Stimulated activated CD4-positive, alpha-beta T cell treated with anti-CD3 and anti-CD28 coated beads, Interleukin-1b, Interleukin-23, amount 100 ng/mL, for 1 hour (primary cell): ENCODE results near the gene CAMKK1.
A peak's percentile ranks its signal among the peaks of the same experiment; 100 is the strongest.

Experiments used
- DNase-seq, 2 donors: peaks; one replicate each; pipeline ENCODE4 v3.0.0-alpha.2; 2020; ENCODE audit warnings: low read depth in 2 of 2

The CAMKK1 gene

GRCh38 chr17:3893003-3893719 is at the start of gene CAMKK1:
CAMKK1 (minus strand) TSS chr17:3893053; CDS start chr17:3885687, 7,366 bp downstream.
- peak; percentile 68 to 73 for DNase-seq

DNA sequence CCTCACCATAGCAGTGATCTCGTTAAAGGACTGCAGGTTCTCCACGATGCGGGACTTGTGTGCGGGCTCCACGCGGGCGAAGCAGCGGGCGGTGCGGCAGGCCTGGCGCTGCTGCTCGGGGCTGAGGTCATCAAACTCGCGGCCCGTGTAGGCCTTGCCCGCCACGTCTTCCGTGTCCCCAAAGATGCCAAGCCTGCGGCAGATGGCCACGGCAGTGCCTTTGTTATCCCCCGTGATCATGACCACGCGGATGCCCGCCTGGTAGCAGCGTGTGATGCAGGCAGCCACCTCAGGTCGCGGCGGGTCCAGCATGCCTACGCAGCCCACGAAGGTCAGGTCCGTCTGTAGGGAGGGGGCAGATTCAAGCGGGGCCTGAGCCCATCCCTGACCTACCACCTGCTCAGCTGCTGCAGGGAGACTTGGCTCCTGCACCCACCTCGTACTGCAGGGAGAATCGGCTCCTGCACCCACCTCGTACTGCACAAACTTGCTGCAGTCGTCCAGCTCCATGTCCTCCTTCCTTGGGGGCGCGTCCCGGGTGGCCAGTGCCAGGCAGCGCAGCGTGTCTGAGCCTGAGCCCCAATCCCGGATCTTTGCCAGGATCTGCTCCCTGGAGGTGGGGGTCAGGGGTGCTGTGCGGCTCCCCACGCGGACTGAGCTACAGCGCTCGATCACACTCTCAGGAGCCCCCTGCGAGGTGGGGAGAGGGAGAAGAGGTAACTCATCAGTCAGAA is 48.3 kb upstream of the CAMKK1 start:
- DNase-seq: no peak

DNA sequence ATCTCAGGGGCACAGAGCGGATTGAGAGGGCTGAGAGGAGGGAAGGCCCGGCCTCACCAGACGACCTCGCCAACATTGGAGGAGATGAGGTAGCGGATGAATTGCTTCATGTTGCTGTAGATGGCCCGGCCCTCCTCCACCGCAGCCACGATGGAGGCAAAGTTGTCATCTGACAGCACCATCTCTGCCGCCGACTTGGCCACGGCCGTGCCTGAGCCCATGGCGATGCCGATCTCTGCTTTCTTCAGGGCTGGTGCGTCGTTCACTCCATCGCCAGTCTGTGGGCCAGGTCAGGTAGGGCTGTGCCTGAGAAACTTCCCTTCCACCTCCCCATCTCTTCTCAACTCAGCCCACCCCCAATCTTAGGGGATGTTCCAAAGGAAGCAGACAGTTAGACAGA is 44.5 kb upstream of the CAMKK1 start:
- DNase-seq: no peak

DNA sequence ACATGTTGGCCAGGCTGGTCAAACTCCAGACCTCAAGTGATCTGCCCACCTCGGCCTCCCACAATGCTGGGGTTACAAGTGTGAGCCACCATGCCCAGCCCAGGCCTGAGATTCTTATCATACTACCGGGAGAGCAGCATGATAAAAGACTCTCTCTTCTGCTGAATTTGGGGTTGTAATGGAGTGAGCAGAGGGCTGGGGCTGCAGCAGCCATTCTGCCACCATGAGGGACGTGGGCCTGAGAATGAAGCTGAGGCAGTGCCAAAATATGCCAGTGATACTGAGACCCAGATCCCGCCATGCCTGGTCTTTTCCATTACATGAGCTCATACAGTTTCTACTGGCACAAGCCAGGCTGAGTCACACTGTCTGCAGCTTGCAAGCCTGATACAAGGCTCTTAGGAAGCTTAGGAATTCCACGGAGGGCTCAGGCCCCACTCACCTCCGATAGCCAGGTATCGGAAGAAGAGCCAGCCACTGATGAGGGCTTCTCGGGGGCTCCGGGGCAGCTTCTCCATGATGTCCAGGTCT is 43.0 kb upstream of the CAMKK1 start:
- no peak for DNase-seq

GRCh38 chr17:3935140-3935542 is 42.3 kb upstream of the CAMKK1 start:
- DNase-seq: no peak

- no peak for DNase-seq
Observed at GRCh38 chr17:3929764-3930163, 36.9 kb upstream of the CAMKK1 start.

- no peak for DNase-seq
Observed at GRCh38 chr17:3929181-3929580, 36.3 kb upstream of the CAMKK1 start.

- DNase-seq: no peak
Observed at GRCh38 chr17:3928406-3928805, 35.6 kb upstream of the CAMKK1 start.

- DNase-seq: no peak
Observed at GRCh38 chr17:3927628-3928340, 34.9 kb upstream of the CAMKK1 start.

DNA sequence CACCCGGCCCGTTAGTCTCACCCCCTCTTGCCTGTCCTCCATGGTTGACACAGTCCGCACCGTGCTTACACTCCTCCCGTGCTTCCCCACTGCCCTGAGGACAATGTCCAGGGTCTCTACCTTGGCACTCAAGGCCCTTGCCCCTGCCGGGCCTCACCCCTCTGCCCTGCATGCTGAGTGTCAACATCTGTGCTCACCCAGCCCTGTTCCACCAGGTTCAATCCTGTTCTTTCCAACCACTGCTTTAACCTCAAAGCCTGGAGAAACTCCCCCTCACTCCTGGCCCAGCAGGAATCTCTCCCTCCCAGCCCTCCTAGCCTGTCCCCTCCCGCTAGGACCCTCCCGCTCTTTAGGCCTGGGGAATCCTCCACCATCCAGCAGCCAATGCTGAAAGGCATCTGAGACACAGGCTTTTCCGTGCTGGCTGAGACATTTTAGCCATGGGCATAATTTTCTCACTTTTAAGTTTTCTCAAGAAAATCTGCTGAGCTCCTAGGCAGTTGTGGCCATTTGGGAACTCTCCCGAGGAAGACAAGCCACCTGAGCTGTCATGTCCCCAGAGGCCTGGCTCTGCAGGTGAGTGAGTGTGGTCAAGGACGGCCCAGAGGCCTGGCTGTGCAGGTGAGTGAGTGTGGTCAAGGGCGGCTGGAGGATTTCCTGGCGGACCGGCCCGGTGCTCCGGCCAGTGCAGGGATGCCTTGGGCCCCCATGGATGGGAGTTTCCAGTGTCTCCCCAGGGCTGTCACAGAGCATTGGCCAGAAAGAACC is 34.2 kb upstream of the CAMKK1 start:
- DNase-seq: no peak

DNA sequence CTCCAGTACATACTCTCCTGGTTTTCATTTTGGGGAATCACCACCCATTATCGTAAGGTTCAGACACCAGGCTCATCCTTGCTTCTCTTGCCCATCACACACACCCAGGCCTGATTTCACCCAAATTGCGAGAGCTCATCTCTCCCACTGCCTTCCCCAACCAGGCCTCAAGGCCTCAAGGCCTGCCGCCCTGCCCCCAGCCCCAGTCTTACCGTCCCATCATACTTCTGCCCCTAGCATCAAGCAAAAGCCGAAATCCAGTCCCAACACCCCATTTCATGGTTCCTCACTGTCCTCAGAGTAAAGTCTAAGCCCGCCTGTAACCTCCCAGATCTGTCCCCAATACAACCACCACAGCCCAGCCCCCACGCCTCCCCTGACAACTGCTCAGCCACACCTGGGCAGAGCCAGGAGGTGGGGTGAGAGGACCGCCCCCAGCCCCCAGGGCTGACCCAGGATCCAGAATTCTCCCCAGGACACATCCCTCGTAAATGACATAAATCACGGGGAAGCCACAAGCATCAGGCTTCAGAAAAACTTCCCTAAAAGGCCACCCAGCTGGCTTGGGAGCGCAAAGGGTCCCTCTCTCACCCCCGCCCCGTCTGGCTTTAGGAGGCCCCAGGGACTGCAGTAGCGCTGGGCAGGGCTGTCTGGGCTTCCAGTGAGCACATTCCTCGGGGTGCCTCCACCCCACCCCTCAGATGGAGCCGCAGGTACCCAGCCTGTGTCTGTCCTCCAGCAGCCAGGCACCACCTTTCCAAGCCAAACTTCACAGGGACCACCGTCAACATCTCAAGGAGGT is 33.0 kb upstream of the CAMKK1 start:
- DNase-seq: no peak

- DNase-seq: no peak
Observed at GRCh38 chr17:3924512-3925350, 31.9 kb upstream of the CAMKK1 start.

DNA sequence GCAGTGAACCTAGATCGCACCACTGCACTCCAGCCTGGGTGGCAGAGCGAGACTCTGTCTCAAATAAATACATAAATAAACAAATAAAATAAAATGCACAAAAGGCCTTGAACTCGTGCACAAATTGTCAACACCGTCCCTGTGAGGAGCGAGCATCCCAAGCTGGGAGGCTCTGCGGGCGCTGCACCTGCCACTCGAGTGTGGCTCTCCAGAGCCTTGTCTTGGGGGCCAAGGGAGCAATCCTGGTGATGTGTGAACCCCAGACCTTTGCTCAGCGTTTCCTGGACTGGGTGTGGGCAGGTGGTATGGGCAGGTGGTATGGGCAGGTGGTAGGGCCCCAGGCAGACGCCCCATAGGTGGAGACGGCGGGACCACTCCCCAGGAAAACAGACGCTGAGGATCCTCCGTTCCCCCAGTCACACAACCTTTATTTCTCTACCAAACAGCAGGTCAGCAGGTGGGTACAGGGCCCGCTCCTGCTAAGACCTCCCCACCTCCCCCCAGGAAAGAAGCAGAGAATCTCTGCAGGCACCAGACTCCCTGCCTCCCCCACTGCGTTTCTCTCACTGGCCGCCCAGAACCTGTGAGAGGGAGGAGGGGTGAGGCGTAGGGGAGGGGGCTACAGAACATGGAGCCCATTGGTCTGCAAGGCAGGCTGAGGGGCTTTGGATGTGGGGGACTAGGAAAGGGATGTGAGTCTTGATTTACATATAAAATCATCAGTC is 30.8 kb upstream of the CAMKK1 start:
- no peak for DNase-seq

- DNase-seq: no peak
Observed at GRCh38 chr17:3922765-3923164, 29.9 kb upstream of the CAMKK1 start.

DNA sequence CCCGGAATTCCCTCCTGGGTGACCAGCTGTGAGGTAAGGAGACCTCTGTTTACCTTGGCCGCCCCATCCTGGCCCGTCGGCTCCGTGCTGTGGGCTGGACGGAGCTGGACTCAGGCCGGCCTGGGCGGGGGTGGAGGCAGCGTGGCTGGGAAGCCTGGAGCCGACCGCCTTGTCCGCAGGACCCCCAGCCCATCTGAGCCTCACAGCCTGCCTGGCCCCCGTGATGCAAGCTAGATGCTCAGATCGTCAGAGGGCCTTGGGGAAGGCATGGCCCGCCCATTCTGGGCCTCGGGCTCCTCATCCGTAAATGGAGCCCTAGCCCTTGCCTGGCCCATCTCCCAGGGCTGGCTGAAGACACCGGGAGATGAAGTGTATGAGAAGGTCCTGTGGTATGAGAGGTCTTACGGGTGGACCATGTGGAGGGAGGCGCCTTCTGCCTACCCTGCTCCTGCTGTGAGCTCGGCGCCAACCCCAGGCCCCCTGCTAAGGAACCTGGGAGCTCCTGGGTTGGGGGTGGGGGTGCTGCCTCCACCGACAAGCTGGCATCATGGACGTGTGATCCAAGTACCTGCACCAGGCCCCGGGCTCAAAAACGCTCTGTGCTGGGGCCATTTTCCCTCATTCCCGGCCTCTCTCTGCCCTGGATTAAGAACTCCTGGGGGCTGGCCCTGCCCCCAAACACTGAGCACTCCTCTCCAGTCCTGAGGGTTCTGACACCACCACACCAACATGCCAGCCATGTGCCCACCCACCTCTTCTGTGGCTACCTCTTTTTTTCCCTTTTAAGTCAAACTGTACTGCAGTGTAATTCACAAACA is 28.9 kb upstream of the CAMKK1 start:
- DNase-seq: no peak

DNA sequence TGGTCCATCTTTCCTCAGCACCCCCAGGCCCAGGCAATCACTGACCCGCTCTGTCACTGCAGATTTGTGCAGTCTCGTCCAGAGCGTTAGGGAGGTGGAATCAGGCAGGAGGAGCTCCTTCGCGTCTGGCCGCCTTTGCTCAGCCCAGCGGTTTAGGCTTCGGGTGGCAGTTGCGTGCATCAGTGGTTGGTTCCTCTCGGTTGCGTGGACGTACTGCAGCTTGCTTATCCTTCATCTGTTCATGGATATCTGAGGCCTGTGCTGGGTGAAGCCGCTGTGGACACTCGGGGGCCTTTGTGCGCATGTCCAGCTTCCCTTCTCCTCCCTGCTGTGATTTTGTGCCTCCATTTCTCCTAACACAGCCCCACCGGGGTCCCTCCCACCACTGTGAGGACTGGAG is 28.2 kb upstream of the CAMKK1 start:
- DNase-seq: no peak

DNA sequence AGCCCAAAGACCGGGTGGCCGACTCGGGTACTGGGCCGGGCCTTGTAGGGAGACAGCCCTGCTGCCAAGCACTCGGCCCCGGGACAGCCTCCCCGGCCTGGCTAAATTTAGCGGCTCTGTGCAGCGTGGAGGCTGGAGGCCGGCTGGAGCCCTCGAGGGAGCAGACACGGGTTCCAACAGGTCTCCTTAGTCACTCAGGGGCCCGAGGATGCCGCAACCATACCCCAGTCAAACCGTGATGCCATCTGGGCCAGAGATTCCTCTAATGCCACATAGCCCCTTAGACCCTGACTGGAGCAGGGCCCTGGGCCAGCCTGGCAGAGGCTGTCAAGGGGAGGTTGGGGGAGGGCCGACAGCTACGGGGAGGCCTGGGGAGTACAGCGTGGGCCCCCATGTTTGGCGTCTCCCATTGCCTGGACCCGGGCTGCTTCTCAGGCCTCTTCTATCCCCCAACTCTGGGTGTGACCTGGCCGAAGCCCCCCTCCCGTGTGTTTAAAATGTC is 26.3 kb upstream of the CAMKK1 start:
- DNase-seq: no peak
